ENCODE data around the gene FGFR2.
"Not testable (repeated sequence)": the region's sequence is repeated elsewhere in the genome, so short reads cannot be mapped to it uniquely, and the experiment has no call there.

The FGFR2 gene

DNA sequence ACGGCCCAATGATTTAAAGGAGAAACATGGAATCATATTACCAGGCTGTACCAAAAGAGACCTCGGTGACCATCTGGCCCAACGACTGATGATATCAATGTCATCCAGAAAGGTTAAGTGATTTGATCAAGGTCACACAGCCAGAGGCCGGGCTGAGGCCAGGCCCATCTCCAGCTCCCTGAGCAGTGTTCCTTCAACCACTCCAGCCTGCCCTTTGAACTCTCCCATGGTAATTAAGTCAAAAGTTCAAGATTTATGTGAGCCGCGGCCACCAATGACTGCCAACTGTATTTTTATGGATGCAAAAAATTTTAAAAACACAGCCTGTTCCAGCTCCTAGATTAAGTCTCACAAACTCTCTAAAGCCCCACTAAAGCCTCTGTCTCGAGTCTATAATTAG lies 41.8 kb downstream of the FGFR2 start:
- DNase-seq = no peak

DNA sequence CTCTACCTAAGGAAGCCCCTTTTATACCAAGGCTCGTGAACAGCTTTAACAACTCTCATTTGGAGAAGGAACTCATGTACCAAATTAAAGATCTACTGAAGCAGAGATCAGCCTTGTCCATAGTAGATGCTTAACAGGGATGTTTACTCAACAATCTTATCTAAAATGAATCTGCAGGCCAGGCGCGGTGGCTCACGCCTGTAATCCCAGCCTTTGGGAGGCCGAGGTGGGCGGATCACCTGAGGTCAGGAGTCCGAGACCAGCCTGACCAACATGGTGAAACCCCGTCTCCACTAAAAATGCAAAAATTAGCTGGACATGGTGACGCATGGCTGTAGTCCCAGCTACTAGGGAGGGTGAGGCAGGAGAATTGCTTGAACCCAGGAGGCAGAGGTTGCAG lies 43.3 kb downstream of the FGFR2 start:
- not testable (repeated sequence) for DNase-seq

DNA sequence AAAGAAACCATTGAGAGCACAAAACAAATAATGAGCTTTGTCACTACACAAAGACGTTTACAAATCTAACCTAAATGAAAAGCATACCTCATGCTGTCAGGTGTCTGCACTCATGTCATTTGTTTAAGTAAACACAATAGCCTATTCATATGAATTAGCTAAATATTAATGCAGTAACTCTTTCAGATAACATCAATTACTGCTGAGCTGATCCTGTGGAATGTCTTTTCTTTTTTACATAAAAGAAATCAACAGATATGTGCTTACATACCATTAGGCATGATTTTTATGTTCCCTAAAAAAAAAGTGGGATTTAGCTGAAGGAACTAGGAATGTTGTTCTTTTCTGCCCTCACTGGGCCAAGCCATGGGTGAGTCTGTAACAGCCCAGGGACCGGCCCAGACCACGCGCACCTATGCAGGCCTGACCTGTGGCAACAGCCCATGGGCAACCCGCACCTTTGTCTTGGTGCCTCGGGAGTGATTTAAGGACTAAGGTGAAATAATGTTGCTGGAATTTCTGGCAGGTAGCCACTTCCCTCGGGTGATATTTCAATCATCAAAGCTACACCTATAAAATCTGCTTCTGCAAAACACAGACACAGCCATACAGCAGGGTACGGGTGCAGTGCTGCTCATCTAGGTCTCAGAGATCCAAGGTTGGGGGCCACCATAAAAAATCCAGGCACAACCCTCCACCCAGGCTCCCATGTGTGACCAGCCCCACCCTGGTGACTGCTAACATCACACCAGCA lies 44.6 kb downstream of the FGFR2 start:
- no peak for DNase-seq

DNA sequence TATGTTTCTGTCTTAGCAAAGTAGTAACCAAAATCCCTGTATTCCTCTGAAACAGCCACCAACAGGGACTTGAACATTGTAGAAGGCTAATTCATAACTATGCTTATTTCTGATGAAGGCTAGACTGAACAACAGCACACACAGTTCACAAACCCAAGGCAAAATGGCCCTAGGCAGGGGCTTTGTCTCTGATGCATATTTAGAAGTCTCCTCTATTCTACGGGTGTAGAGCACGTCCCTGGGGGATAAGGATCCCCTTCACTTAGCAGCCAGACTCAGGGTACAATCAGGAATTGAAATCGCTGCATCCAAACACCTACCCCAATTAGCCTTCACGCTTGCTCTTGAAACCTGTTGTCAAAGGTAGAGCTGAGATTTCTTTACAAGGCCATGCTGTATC lies 45.5 kb downstream of the FGFR2 start:
- DNase-seq = no peak

DNA sequence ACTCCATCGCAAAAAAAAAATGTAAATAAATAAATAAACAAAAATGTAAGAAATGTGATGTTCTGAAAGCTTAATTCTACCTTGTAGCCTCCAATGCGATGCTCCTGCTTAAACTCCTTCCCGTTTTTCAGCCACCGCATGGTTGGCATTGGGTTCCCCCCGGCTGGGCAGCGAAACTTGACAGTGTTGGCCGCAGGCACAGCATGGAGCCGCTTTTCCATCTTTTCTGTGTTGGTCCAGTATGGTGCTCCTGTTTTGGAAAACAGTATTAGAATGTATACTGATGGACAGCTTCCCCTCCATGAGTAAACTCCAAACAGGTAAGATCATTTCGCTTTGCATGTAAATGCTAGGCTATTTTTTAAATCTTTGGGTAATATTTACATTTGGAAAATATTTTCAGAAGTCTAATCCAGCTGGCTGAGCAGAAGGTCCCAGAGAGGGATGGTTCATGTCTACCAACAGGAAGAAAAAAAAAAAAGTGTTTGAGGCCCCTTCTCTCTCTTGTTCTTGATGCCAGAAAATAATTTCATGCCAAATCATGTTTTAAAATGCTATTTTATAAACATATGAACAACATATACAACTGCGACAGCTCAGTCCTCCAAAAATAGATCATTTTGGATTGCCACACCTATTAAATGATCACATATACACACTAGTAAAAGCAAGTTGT lies 46.9 kb downstream of the FGFR2 start:
- no peak for DNase-seq

DNA sequence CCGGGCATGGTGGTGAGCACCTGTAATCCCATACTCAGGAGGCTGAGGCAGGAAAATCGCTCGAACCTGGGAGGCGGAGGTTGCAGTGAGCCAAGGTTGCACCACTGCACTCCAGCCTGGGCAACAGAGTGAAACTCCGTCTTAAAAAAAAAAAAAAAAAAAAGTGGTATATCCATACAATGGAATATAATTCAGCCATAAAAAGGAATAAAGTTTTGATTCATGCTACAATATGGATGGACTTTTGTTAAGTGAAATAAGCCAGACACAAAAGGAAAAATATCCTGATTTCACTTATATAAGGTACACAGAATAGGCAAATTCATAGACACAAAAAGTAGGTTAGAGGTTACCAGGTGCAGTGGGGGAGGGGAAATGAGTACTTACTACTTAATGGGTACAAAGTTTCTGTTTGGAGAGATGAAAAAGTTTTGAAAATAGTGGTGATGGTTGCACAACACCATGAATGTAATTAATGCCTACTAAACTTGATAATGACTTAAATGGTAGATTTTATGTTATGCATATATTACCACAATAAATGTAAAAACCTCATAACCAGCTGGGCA lies 53.9 kb downstream of the FGFR2 start:
- DNase-seq = no peak

DNA sequence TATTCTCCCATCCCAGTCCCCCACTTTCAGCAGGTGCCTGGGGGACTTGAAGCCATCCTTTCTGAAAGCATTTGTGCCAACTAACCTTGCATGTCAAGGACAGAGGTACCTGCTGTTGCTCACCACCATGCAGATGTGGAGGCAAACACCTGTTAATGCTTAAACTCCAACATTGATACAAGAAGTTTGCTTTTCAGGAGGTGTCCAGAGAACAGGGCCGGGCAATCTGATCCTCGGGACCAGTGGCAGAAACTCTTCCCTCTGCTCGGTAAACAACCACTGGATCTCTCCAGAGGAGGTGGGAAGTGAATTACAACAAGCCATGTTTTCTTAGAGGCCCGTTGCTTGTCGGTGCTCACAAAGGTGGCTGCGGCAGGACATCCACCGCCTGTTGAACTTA lies 54.7 kb downstream of the FGFR2 start:
- DNase-seq = no peak

DNA sequence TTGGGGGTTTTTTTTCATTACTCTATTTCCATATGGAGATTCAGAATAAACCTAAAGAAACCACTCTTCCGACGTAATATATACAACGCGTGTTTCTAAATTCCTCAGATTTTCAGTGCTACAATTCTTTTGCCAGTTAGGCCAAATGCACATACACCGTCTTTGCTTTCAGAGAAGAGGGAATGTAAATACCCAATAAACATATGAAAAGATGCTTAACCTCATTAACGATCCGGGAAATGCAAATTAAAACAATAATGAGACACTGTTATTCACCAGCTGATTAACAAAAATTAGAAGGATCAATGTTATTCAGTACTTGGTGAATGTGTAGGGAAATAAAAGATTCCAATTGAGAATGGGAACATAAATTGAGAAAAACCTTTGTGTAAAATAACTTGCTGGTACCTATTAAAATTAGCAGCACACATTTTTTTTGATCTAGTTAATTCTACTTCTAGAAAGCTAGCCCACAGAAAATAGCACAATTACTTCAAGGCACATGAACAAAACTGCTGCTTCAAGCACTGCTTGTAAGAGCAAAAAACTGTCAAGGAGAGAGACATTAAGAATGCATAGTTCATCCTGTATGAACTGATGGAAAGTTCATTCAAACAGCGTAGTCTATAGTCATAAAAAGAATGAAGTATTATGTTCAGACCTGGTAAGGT lies 56.7 kb downstream of the FGFR2 start:
- no peak for DNase-seq

DNA sequence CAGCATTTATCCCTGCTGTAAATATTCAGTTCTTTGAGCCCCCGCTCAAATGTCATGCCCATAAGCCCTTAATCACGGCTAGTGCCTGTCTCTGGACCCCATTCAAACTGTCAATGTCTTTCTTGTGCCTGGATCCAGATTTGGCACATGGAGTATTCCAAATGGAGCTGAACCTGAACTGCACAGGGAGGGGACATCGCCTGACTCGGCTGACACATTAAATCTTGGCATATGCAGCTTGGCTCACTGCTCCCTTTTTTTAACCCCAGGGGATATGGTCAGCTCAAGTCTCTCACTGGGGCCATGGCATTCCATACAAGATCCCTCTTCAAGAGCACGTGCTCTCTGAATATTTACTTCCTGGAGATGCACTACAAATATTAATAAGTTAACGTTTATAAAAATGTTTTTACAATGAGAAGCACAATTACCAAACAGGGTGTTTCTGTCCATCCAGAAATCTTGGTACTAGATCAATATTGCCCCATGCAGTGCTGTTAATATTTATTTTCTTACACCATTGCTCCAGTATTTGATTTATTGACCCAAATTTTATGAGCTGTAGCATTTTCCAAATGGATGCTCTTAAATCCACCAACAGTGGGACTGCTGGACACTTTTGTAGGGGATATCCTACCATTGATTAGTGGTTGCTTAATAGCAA lies 57.4 kb downstream of the FGFR2 start:
- no peak for DNase-seq

DNA sequence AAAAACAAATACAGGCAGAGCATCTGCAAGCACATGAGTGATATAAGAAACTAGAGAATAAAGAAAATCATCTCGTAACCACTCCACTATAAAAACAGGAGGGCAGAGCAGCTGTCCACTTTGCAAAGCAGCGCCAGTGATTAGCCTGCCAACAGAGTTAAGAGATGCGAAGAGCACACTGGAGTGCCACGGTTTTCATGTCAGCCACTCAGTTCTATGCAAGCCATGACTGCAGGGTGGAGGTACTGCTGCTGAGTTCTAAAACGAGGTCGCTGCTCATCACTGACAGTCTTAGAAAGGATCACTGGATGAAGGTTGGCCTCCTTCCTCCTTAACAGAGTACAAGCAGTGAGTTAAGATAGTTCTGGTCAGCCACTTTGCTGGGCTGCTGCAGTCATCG lies 58.5 kb downstream of the FGFR2 start:
- peak in 8 of 58 donors; percentile 25 to 47 (median 33) for DNase-seq

DNA sequence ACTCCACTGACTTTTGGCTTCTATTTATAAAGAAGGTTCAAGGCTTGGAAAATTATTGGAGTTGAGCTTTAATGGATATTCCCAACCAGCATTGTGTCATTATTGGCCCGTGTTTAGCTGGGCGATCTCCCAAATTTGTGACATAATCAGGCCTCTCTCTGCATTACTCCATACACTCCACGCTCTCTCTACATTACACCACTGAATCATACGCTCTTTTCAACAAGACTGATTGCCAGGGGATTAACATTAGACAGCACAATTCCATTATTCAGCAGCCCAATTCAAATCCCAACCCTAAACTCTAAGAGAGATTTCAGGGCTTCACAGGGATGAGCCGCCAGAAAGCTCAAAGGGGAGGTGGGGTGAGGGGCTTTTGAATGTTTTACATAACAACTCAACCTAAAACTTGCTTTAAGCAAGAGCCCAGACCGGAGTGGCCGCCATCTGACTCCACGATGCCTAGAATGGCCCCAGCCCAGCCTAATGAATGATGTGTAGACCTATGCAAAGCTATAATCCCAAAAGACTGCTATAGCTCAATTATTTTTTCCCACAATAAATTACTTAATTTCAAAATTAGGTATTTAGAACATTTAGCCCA lies 61.8 kb downstream of the FGFR2 start:
- DNase-seq = peak in 32 of 58 donors; percentile 9 to 87 (median 44)

DNA sequence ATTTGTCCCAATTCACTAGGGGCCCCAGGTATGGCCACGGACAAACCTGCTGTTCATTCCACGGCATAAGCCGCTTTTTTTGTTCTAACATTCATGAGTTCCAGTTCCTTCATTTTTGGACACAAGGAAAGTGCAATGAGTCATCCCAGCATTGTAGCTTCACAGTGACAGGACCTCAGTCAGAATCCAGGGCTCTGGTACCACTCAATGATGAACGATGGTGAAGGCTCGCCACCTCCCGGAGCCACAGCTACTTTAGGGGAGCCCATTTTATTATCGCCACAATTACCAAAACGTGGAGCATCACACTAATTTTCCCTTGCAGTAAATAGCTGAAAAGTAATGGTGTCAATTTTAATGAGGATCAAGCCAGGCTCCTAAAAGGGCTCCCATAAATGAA lies 62.9 kb downstream of the FGFR2 start:
- DNase-seq = peak in 4 of 58 donors; percentile 28 to 42 (median 37)

DNA sequence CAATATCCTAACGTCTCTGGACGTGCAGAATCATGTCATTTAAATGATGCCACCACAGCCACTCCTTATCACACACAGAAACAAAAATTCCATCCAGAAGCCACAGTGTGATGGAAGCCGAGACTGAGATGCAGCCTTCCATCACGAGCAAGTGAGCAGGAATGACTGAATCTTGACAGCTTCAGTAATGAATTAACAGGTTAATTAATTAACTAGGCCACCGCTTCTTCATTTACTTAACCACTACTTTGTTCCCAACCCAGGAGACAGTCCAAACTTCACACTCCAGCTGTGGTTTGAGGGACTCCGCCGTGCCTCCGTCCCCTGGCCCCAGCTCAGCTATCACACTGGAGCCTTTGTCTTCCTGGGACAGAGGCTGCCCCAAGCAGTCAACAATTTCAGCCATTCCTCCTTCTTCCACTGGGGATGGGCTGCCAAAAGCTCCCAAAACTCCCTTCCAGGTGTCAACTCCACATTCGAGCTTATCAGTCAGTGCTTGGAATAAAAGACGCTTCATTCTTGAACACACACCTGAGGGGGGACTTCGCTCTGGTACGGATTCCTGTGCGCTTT lies 65.9 kb downstream of the FGFR2 start:
- peak in 35 of 58 donors; percentile 23 to 83 (median 52) for DNase-seq

DNA sequence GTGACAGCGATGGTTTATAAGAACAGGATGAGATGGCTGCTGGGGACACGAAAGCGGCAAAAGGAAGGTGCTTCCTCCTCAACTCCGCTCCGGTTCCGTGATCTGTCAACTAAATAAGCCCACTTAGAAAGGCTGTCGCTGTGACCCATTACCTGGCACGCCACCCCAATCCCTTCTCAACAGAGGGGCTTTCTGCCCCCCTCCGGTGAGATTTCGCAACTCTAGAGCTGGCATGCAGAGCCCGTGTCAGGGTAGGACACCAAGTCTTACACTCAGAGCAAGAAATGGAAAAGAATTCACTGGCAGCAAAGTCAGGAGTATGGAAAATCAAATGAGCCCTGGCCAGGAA lies 66.4 kb downstream of the FGFR2 start:
- DNase-seq = peak in 1 of 58 donors; percentile 22

DNA sequence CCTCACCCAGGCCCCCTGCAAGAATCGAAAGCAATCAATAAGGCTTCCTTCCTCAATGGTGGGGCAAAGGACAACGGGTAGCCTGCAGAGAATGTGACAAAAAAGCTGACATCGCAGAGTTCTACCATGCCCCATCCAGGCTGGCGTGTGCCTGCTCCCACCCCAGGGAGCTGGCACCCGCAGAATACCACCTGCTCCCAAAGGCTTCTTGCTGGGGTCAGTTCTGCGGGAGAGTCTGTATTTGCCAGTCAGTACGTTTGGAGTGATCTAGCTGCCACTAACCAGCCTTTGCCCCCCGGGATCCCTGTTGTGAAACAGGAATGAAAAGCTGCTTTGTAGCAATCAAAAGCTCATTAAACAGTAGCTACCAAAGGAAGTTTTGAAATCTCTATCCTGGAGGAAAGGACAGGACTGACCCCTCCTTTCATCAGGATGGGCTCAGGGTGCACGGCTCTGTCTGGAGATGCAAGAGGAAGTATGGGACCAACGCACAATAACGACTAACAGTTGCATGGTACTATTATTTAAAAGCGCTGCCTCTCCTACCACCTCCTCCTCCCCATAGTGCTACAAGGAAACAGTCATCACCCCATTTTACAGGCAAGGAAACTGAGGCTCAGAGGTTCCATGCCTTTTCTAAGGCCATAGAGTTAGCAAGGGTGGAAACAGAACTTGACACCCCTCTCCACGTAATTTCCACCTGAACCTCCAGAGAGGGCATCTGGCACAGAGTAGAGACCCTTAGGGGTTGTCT lies 67.0 kb downstream of the FGFR2 start:
- DNase-seq = peak in 5 of 58 donors; percentile 33 to 66 (median 39)

DNA sequence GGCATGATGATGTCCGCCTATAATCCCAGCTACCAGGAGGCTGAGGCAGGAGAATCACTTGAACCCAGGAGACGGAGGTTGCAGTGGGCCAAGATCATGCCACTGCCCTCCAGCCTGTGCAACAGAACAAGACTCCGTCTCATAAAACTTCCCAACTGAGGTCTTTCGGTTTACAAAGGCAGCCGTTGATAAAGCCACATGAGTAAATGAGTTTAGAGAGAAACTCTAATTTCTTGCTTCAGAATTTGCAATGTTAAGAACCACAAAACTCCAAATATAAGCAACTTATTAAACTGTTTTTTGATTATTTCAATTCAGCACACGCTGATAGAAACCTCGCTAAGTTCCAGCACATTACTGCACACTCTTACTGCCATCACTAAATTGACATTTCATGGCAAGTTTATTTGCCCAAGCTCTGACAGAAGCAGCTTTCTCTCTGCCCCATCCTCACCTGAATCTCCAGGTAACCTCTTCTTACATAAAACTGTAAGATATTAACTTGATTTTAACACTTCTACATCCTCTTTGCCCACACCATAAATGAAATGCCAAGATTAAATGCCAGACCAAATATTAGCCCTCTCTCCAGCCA lies 67.7 kb downstream of the FGFR2 start:
- no peak for DNase-seq

DNA sequence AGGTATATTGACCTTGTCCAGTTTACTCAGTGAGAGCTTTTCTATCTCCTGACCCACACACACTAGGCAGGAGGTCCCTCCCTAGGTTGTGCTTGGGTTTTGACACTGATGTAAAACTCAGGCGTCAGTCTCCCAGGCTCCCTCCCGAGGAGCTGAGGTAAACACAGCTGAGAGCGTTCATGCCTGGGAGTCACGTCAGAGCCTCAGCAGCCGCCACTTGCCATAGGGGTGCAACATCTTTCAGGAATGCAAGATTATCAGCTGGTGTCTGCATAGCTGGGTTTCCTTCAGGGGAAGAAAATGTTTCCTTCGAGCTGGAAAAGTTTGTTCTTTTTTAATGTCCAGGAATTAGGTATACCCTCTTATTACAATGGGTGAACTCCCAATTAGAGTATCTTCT lies 70.6 kb downstream of the FGFR2 start:
- peak in 4 of 58 donors; percentile 16 to 38 (median 24) for DNase-seq

DNA sequence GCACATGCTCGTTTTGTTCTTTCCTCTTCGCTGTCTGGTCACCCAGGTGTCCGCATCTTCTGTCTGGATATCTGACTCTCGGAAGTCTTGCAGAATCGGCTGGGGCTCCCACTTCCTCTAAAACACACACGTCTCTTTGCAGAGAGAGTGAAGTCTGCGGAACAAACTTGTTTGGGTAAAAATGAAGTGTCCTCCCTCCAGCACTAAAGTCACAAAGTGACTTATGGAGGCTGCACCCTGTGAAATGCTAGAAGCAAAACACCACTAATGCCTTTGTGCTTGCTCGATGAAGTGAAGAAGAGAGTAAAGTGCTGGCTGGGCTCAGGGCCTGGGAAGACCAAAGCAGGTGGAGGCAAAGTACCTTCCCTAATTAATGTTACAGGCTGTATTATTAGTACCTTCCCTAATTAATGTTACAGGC lies 71.4 kb downstream of the FGFR2 start:
- DNase-seq = no peak

DNA sequence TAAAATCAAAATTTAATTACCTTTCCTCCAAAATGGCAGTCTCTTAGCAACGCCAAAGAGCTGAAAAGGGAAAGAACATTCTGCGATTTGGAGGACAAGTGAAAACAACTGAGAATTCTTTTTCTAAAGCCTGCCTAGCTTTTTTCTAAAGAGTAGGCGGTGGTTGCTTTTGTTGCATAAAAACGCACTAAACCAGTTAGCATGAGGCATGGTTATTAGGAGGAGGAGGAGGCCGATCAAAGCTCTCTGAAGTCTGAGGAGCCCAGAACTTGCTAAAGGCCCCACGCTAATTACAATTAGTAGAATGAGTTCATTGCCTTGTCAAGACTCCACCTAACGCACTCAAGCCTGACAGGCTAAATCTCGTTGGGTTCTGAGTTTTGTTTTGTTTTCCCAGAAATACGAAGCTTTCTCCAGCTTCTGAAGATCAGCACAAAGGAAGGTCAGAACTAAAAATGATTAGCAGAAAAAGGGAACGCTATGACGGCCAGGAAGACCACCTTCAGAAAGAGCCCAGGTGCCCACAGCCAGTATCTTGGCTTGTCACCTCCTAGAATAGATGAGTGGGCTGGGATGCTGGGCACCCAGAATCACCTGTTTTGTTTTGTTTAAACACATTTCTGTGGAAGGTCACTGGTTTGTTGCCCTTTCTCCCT lies 72.0 kb downstream of the FGFR2 start:
- DNase-seq = peak in 8 of 58 donors; percentile 49 to 83 (median 58)

All from anterior cingulate cortex (tissue), 58 donors.